HK-2 (cell line): ENCODE measurements around the gene RANBP3L.
"Not testable (repeated sequence)": the region's sequence is repeated elsewhere in the genome, so short reads cannot be mapped to it uniquely, and the experiment has no call there.

Experiments
- DNase-seq: peaks from one replicate; pipeline ENCODE4 v3.0.0-alpha.2; 2018; ENCODE audit not compliant: unreplicated experiment

RANBP3L gene

GRCh38 chr5:36285837-36286615 is 15.7 kb downstream of the RANBP3L start:
- no peak for DNase-seq

DNA sequence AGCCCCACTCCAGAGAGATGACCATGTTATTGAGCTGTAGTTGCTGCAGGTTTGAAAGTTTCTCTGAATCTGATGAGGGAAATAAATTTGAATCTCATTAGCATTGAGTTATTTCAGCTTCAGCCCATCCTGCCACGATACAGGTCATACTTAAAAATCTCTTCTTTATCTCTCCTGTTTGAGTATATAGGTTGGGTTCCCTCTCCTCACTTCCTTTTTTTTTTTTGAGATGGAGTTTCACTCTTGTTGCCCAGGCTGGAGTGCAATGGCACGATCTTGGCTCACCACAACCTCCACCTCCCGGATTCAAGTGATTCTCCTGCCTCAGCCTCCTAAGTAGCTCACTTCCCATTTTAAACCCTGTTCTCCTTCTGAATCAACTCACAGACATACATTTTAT is 17.9 kb downstream of the RANBP3L start:
- not testable (repeated sequence) for DNase-seq

DNA sequence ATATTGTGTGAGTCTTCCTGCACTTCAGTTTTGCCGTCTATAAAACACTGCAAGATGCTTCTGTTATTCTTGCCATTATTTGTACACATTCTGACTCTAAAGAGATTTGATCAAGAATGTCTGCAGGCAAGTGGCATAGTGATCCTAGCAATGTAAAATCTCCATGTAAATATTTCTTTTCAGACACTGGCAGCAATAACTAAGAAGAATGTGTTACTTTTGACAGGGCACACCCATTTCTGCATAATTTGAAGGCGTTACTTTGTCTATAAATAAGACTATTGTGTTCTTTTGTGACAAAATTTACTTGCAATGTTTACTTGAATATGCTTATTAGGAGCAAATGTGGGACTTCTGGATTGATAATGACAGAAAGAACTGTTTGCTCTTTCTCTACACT is 20.1 kb downstream of the RANBP3L start:
- no peak for DNase-seq

DNA sequence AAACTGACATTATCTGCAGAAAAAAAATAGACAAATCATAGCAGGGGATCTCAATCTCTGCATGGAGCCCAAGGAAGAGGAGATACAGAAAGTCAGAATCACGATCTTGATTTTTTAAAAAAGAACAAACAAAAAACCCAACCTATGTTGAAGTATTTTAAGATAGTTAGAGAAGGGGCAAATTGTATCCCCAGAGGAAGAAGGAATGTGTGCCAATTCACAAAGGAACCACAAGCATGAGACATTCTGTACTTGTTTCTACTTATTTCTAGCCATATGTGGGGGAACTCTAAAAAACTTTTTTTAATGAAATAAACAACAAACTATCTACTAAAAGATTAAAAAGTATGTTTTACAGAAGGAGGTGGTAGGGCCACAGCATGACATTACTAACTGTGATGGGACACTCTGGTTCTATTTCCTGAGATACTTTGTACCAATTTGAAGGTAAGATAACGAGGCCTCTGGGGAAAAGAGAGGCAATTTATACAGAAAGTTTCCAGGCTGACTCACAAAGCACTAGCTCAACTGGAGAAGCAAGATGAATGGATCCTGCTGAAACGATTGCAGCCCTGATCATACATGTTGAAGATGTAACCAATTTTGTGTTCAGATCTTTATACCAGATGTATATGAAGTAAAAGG is 22.5 kb downstream of the RANBP3L start:
- DNase-seq, result no peak

DNA sequence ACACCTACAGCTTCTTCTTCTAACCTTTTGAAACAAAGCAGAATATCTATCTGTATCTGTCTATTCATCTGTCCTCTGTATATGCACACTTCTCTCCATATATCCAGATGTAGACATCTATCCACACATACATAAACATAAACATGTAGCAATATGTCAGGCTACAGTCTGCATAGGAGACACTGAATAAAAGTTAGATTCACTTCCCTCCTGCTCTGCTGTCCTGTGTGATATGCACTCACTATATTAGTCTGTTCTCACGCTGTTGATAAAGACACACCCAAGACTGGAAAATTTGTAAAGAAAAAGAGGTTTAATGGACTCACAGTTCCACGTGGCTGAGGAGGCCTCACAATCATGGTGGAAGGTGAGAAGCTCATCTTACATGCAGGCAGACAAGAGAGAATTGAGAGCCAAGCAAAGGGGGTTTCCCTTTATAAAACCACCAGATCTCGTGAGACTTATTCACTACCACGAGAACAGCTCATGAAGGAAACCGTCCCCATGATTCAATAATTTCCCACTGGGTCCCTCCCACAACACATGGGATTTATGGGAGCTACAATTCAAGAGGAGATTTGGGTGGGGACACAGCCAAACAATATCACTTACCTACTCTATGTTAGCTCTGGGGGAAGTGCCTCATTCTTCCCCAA is 24.1 kb downstream of the RANBP3L start:
- DNase-seq, result no peak

GRCh38 chr5:36276864-36277263 is 24.8 kb downstream of the RANBP3L start:
- DNase-seq, result no peak

DNA sequence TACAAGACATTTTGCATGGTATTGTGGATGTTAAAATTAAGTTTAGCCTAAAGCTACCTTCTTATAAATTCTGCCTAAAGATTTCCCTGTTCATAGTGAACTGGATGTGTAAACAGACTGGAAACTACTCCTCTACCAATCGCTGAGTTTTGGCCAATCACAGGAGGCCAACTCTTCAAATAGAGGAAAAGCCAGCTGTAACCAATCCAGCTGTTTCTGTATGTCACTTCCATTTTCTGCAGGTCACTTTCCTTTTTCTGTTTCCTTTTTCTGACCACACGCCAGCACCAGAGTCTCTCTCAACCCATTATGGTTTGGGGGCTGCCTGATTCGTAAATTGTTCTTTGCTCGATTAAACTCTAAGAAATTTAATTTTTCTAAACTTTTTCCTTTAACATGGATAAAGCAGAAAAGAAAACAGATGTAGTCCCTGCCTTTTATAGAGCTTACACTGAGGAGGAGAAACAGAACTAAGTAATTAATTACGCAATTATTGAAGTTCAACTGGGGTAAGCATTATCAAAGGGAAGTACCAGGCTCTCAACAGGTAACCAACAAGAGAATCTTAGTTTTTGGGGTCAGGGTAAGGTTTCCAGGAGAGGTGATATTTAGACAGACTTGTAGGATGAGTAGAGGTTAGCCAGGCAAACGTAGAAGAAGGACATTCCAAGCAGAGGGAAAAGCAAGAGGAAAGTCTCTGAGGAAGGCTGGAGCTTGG is 27.7 kb downstream of the RANBP3L start:
- DNase-seq, result no peak

- no peak for DNase-seq
These were observed 29.5 kb downstream of the RANBP3L start for GRCh38 chr5:36272136-36272690.

GRCh38 chr5:36270876-36271575 is 30.7 kb downstream of the RANBP3L start:
- no peak for DNase-seq

GRCh38 chr5:36270175-36270574 is 31.5 kb downstream of the RANBP3L start:
- no peak for DNase-seq

GRCh38 chr5:36269478-36269877 is 32.2 kb downstream of the RANBP3L start:
- no peak for DNase-seq

GRCh38 chr5:36267905-36268304 is 33.8 kb downstream of the RANBP3L start:
- no peak for DNase-seq

- DNase-seq, result no peak
These were observed 37.4 kb downstream of the RANBP3L start for GRCh38 chr5:36264202-36264760.

DNA sequence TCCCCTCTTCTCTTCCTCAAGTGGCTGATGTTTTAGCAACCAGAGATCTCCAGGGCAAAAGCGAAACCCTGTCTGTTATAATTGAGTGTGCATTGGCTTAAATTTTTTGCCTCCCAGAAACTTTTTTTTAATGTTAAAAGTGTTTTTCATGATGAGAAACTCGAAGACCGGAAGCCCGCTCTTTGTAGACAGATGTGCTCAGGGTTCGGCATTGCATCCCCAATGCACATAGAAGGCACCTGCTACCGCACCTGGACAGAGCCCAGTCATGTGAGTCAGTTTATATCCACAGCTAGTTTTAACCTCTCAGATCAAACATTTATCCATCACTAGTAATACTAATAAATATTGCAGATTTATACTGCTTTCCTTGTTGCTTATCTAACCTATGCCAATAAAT is 40.5 kb downstream of the RANBP3L start:
- DNase-seq, result no peak

- DNase-seq, result no peak
These were observed 48.1 kb downstream of the RANBP3L start for GRCh38 chr5:36253575-36253974.

DNA sequence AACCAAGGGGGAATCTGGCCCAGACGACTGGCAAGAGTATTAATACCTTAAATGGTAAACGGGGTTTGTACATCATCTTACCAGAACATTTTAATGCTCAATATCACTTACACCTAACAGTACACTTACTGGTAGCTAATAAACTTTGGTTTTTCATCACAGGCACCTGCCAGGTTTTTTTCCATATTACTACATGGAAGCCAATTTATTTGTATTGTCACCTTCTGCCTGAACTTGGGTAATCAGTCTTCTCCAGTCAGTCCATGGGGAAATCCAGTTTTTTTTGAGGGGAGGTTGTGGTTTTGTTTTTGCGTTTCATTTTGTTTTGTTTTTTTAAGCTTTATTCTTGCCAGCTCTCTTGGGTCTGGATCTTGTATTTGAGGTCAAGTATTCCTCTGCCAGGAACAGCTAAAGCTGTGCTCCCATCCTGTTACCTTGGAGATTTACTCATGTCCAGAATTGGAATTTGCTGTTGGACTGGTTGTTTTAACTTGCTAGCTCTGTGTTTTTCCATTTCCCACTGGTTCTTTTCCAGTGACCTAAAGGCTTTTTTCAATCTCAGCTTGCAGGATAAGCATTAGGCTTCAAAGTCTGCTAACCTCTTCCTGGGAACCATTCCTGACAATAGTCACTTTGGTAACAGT is 48.9 kb downstream of the RANBP3L start:
- no peak for DNase-seq

GRCh38 chr5:36251218-36251617 is 50.5 kb downstream of the RANBP3L start:
- no peak for DNase-seq

DNA sequence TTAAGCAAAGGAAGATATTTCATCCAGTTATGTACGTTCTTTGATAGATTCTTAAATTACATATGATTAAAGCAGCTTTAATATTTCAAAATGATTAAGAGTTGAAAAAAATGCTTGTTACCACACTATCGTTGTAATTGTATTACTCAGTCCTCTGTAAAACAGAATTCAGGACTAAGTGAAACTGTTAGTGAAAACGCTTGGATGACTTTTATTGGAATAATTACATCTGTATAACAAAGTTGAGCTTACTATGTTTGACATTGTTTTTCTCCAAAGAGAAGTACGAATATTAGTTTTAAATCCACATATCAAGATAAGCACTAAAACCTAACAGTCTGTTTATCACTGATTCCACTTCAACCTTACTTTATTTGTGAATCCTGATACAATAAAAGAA is 51.3 kb downstream of the RANBP3L start:
- no peak for DNase-seq

DNA sequence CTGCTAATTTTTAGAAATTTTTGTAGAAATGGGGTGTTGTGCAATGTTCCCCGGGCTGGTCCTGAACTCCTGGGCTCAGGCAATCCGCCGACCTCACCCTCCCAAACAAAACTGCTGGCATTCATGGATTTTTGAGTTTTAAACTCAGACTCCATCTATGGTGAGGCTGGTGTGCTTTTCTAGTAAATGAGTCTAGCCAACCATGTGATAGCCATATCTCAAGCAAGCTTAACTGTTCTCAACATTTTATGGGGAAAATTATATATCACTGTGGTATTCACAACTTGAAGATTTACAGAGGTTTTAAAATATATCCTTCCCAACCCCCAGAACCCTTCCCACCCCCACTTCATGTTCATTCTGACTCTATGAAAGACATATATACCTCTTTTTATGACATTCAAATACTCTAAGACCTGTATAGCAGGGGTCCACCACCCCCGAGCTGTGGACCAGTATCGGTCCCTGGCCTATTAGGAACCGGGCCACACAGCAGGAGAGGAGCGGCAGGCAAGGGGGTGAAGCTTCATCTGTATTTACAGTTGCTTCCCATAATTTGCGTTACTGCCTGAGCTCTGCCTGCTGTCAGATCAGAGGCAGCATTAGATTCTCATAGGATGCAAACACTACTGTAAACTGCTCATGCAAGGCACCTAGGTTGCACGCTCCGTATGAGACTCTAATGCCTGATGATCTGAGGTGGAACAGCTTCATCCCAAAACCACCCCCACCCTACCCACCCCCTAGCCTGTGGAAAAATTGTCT is 55.5 kb downstream of the RANBP3L start:
- no peak for DNase-seq

GRCh38 chr5:36244076-36244475 is 57.6 kb downstream of the RANBP3L start:
- DNase-seq, result no peak
